SK-N-SH treated with all-trans-retinoic acid at 6 μM for 48 hours (cell line): Measurements from ENCODE around the gene NHSL2.

ENCODE experiments used
- ATAC-seq: fragments of 200-7000 bp; cut with Tn5 transposase; 3 replicates; pipeline ENCODE4 v1.9.1; 2020; ENCODE audit warnings: mild to moderate bottlenecking, moderate library complexity
- ARNTL ChIP-seq: fragments of 450-650 bp; formaldehyde crosslinking; IDR thresholded peaks from 2 replicates; pipeline ENCODE4 v1.5.0; 2020; ENCODE audit warnings: low read depth, mild to moderate bottlenecking, moderate library complexity, borderline replicate concordance
- BACH2 ChIP-seq: fragments of 250-450 bp; sonication (Bioruptor Pico); IDR thresholded peaks from 2 replicates; pipeline ENCODE4 v1.9.0; 2021; ENCODE audit warnings: mild to moderate bottlenecking, borderline replicate concordance
- CREB5 ChIP-seq: fragments of 250-450 bp; sonication (Bioruptor Pico); IDR thresholded peaks from 2 replicates; pipeline ENCODE4 v1.5.1; 2020; ENCODE audit warnings: low read depth, mild to moderate bottlenecking, moderate library complexity
- CSDC2 ChIP-seq: fragments of 250-450 bp; sonication (Bioruptor Pico); IDR thresholded peaks from 2 replicates; pipeline ENCODE4 v1.5.0; 2020; ENCODE audit warnings: mild to moderate bottlenecking, moderate library complexity
- ESRRG ChIP-seq: fragments of 250-450 bp; sonication (Bioruptor Pico); IDR thresholded peaks from 2 replicates; pipeline ENCODE4 v1.6.1; 2021; ENCODE audit warnings: mild to moderate bottlenecking
- GLIS3 ChIP-seq: fragments of 250-450 bp; sonication (Bioruptor Pico); IDR thresholded peaks from 2 replicates; pipeline ENCODE4 v1.5.0; 2020; ENCODE audit warnings: mild to moderate bottlenecking, moderate library complexity
- ISL1 ChIP-seq: fragments of 250-450 bp; sonication (Bioruptor Pico); IDR thresholded peaks from 2 replicates; pipeline ENCODE4 v2.1.2; 2022; ENCODE audit warnings: mild to moderate bottlenecking, moderate library complexity
- OSR1 ChIP-seq: fragments of 250-450 bp; sonication (Bioruptor Pico); IDR thresholded peaks from 2 replicates; pipeline ENCODE4 v1.8.0; 2022; ENCODE audit warnings: moderate library complexity, mild to moderate bottlenecking, inconsistent platforms
- POU6F1 ChIP-seq: fragments of 250-450 bp; sonication (Bioruptor Pico); IDR thresholded peaks from 2 replicates; pipeline ENCODE4 v1.8.0; 2021; ENCODE audit warnings: low read depth, mild to moderate bottlenecking, moderate library complexity, borderline replicate concordance
- PPARA ChIP-seq: fragments of 250-450 bp; sonication (Bioruptor Pico); IDR thresholded peaks from 2 replicates; pipeline ENCODE4 v1.5.0; 2020; ENCODE audit warnings: mild to moderate bottlenecking, borderline replicate concordance
- RARB ChIP-seq: fragments of 250-450 bp; sonication (Bioruptor Pico); IDR thresholded peaks from 2 replicates; pipeline ENCODE4 v1.8.0; 2021; ENCODE audit warnings: mild to moderate bottlenecking, moderate library complexity
- TCF4 ChIP-seq: fragments of 250-450 bp; sonication (Bioruptor Pico); IDR thresholded peaks from 2 replicates; pipeline ENCODE4 v1.8.0; 2021; ENCODE audit warnings: mild to moderate bottlenecking, moderate library complexity, borderline replicate concordance
- TOX ChIP-seq: fragments of 250-450 bp; sonication (Bioruptor Pico); IDR thresholded peaks from 2 replicates; pipeline ENCODE4 v1.8.0; 2021; ENCODE audit warnings: mild to moderate bottlenecking, moderate library complexity, borderline replicate concordance
- TSHZ2 ChIP-seq: fragments of 250-450 bp; sonication (Bioruptor Pico); IDR thresholded peaks from 2 replicates; pipeline ENCODE4 v1.5.0; 2020; ENCODE audit warnings: mild to moderate bottlenecking, moderate library complexity
- ZC3H10 ChIP-seq: fragments of 250-450 bp; sonication (Bioruptor Pico); IDR thresholded peaks from 2 replicates; pipeline ENCODE4 v1.5.1; 2021; ENCODE audit warnings: mild to moderate bottlenecking, moderate library complexity
- ZFP3 ChIP-seq: fragments of 250-450 bp; sonication (Bioruptor Pico); IDR thresholded peaks from 2 replicates; pipeline ENCODE4 v1.5.0; 2020; ENCODE audit warnings: mild to moderate bottlenecking, moderate library complexity
- ZNF565 ChIP-seq: fragments of 450-650 bp; formaldehyde crosslinking; conservative IDR thresholded peaks from 2 replicates; pipeline ENCODE4 v1.5.0; 2020; ENCODE audit warnings: low read depth, mild to moderate bottlenecking, moderate library complexity
- ZNF70 ChIP-seq: fragments of 450-650 bp; formaldehyde crosslinking; IDR thresholded peaks from 2 replicates; pipeline ENCODE4 v1.5.0; 2020; ENCODE audit warnings: mild to moderate bottlenecking, moderate library complexity
- ZNF8 ChIP-seq: fragments of 450-650 bp; formaldehyde crosslinking; IDR thresholded peaks from 2 replicates; pipeline ENCODE4 v1.5.0; 2020; ENCODE audit warnings: mild to moderate bottlenecking, moderate library complexity
- TF ChIP-seq, protein P1 (sequence below): fragments of 250-450 bp; sonication (Bioruptor Pico); IDR thresholded peaks from 2 replicates; pipeline ENCODE4 v1.8.0; 2020; ENCODE audit warnings: mild to moderate bottlenecking, moderate library complexity, borderline replicate concordance
- TF ChIP-seq, protein P2 (sequence below): fragments of 250-450 bp; sonication (Bioruptor Pico); IDR thresholded peaks from 2 replicates; pipeline ENCODE4 v1.5.1; 2021; ENCODE audit warnings: mild to moderate bottlenecking, moderate library complexity

The NHSL2 gene

DNA sequence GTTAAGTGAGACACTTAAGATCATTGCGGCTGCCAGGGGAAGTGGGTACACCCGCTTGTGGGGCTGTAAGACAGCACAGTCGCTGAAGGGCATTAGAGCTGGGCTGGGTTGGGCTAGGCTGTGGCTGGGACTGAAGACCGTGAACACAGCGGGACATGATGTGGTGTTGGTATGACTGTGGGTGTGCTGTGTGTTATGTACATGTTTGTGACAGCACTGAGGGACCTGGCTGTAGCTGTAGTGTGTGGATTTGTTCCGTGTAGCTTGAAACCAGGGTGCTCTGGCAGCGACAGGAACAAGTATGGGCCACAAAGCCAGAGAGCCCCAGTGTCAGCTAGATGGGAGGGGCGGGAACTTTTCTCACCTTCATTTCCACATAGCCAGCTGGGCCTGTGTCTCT, 82.1 kb downstream of the NHSL2 start:
- TF ChIP-seq, protein P1, sequence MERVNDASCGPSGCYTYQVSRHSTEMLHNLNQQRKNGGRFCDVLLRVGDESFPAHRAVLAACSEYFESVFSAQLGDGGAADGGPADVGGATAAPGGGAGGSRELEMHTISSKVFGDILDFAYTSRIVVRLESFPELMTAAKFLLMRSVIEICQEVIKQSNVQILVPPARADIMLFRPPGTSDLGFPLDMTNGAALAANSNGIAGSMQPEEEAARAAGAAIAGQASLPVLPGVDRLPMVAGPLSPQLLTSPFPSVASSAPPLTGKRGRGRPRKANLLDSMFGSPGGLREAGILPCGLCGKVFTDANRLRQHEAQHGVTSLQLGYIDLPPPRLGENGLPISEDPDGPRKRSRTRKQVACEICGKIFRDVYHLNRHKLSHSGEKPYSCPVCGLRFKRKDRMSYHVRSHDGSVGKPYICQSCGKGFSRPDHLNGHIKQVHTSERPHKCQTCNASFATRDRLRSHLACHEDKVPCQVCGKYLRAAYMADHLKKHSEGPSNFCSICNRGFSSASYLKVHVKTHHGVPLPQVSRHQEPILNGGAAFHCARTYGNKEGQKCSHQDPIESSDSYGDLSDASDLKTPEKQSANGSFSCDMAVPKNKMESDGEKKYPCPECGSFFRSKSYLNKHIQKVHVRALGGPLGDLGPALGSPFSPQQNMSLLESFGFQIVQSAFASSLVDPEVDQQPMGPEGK, result no peak
- no peak for TF ChIP-seq PPARA (CRISPR knock-in tag)
- no peak for TF ChIP-seq ZNF565 (CRISPR knock-in tag)
- TF ChIP-seq GLIS3 (CRISPR knock-in tag), result no peak
- TF ChIP-seq BACH2 (CRISPR knock-in tag), result no peak
- TF ChIP-seq ZFP3, result no peak
- TF ChIP-seq, protein P2, sequence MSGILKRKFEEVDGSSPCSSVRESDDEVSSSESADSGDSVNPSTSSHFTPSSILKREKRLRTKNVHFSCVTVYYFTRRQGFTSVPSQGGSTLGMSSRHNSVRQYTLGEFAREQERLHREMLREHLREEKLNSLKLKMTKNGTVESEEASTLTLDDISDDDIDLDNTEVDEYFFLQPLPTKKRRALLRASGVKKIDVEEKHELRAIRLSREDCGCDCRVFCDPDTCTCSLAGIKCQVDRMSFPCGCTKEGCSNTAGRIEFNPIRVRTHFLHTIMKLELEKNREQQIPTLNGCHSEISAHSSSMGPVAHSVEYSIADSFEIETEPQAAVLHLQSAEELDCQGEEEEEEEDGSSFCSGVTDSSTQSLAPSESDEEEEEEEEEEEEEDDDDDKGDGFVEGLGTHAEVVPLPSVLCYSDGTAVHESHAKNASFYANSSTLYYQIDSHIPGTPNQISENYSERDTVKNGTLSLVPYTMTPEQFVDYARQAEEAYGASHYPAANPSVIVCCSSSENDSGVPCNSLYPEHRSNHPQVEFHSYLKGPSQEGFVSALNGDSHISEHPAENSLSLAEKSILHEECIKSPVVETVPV (CRISPR knock-in tag), result no peak
- TF ChIP-seq ARNTL, result no peak
- no peak for TF ChIP-seq CREB5 (CRISPR knock-in tag)
- TF ChIP-seq TOX, result no peak
- TF ChIP-seq POU6F1, result no peak
- no peak for TF ChIP-seq CSDC2 (CRISPR knock-in tag)
- TF ChIP-seq ZC3H10 (CRISPR knock-in tag), result no peak
- no peak for TF ChIP-seq ZNF8 (CRISPR knock-in tag)
- no peak for TF ChIP-seq TCF4 (CRISPR knock-in tag)
- no peak for TF ChIP-seq ESRRG (CRISPR knock-in tag)
- TF ChIP-seq TSHZ2 (CRISPR knock-in tag), result no peak
- ATAC-seq, result no peak

- TF ChIP-seq ISL1 (CRISPR knock-in tag) (no peak), TSHZ2 (CRISPR knock-in tag) (no peak), TOX (no peak), ZNF70 (no peak), CSDC2 (CRISPR knock-in tag) (no peak)
- no peak for ATAC-seq
These were observed 82.7 kb downstream of the NHSL2 start for GRCh38 chrX:71993371-71993770.

- ATAC-seq, result no peak
- TF ChIP-seq ZFP3, result no peak
- no peak for TF ChIP-seq POU6F1
- TF ChIP-seq ISL1 (CRISPR knock-in tag), result no peak
- TF ChIP-seq ESRRG (CRISPR knock-in tag), result no peak
- TF ChIP-seq OSR1 (CRISPR knock-in tag), result no peak
- no peak for TF ChIP-seq TSHZ2 (CRISPR knock-in tag)
- TF ChIP-seq RARB (CRISPR knock-in tag), result no peak
- TF ChIP-seq CSDC2 (CRISPR knock-in tag), result no peak
These were observed 84.0 kb downstream of the NHSL2 start for GRCh38 chrX:71994601-71995000.
